GM19239 (cell line): ENCODE measurements around the gene APAF1.

ENCODE experiments used
- DNase-seq: peaks from one replicate; pipeline ENCODE4 v3.0.0; 2011; ENCODE audit warnings: low spot score; ENCODE audit not compliant: insufficient read length
- FAIRE-seq: peaks from 2 replicates; lab custom pipeline; 2011; peaks lifted over from hg19 to GRCh38; lab: Jason Lieb, UNC

Gene APAF1

DNA sequence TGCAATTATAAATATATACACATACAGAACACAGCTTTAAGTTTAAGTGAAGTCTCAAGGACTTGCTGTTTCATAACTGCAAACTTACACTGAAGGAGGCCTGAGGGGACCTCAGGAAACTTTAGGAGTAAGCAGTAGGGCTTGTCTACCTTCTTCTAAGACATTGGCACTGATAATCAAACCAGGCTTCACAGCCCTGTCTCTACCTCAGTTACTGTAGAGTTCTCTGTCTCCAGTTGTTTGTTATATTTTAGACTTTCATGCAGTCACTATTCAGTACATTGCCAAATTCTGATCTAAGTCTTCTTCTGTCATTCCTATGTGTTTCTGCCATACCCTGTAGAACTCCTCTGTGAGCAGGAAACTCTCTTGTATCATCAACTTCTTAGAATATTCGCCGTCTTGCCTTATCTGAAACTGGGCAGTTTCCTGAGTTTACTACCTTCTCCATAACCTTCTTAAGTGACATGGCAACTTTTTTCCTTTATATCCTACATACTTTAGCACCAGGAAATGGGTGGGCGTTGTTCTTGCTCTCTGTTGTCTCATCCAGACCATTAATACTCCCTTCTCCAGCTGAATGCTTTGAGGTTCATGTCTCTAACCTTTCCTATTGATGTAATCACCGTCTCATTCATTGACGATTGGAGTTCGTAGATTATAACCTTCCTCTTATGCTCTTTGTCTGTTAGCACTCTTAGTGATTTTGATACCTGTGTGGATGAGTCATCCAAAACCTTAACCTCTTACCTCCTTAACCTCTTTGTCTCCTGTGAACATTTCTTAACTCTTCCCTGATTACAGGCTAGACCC, 11.4 kb downstream of the APAF1 start:
- FAIRE-seq: no peak
- DNase-seq: no peak

- DNase-seq (no peak), FAIRE-seq (no peak)
Observed at GRCh38 chr12:98660521-98660920, 15.4 kb downstream of the APAF1 start.

GRCh38 chr12:98669751-98670150, 24.7 kb downstream of the APAF1 start:
- FAIRE-seq (no peak), DNase-seq (no peak)

DNA sequence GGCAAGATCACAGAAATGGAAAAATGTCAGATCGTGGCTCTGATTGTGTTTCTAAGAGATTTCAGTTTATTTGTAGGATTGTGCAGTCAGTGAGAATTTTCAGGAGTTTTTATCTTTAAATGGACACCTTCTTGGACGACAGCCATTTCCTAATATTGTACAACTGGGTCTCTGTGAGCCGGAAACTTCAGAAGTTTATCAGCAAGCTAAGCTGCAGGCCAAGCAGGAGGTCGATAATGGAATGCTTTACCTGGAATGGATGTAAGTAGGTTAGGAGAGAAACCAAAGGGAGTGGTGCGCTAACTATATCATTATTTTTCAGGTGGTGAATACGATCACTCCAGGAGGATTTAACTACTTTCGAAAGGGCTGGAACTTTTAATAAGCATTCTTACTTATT, 26.4 kb downstream of the APAF1 start:
- DNase-seq (no peak), FAIRE-seq (no peak)

GRCh38 chr12:98674841-98675240, 29.8 kb downstream of the APAF1 start:
- DNase-seq (no peak), FAIRE-seq (no peak)

DNA sequence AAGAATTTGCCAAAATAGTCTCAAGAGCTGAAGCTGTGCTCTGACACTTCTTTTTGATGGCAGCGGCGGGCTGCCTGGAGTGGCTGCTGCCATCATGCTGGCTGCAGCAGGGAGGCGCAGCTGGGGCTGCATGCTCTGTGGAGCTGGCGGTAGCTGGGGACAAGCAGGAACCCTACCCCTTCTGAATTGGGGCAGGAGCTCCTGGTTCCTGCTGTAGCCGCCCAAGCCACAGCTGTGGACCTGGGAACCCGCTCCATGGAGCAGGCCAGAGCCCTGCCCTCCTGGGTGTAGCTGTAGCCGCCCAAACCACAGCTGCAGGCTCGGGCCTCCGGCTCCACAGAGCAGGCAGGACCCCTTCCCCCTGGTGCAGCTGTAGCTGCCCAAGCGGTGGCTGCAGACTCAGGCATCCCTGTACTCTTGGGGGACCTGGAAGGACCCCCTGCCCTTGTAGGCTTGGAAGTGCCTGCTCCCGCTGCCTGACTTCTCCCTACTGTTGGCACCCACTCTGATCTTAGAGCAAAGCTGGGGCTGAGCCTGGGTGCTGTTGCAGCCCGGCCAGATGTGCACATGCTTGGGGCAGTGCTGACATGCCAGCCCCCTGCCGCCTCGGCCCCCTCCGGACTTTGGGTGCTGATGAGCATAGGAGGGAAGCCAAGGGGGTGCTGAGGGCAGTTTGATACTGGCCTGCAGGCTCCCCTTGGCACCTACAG, 33.3 kb downstream of the APAF1 start:
- FAIRE-seq (no peak), DNase-seq (no peak)

GRCh38 chr12:98678946-98679610, 34.0 kb downstream of the APAF1 start:
- no peak for FAIRE-seq

GRCh38 chr12:98679611-98680005, 34.5 kb downstream of the APAF1 start:
- FAIRE-seq (no peak), DNase-seq (no peak)

More at GRCh38 chr12:98678946-98679610, 34.0 kb downstream of the APAF1 start:
- DNase-seq: no peak

DNA sequence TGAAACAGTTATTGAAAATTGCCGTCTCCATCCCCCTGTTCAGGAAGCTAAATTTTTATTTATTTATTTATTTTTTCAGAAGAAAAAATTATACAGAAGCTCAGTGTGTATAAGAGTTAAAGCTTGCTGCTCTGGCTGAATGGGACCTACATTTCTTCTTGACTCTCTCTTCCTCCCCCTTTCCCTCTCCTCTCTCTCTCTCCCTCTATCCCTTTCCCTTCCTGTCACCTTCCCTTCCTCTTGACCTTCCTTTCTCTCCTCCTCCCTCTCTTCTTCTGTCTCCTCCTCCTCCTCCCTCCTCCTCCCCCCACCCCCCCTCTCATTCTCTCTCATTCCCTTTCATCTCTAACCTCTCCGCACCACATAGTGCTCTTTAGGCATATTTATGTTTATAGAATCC, 39.1 kb downstream of the APAF1 start:
- FAIRE-seq: no peak
- no peak for DNase-seq

DNA sequence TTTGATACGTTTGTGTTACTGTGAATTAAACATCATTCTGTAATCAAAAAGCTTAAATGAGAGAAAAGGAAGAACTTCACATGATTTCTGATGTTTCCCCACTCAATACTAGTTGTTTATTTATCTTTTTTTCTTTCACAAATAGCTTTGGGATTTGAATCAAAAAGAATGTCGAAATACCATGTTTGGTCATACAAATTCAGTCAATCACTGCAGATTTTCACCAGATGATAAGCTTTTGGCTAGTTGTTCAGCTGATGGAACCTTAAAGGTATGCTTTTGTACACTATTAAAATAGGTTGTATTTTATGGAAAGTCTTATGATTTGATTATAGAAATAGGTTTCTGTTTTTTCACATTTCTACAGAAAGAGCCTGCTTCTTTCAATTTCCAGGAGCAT, 41.5 kb downstream of the APAF1 start:
- DNase-seq (no peak), FAIRE-seq (no peak)

DNA sequence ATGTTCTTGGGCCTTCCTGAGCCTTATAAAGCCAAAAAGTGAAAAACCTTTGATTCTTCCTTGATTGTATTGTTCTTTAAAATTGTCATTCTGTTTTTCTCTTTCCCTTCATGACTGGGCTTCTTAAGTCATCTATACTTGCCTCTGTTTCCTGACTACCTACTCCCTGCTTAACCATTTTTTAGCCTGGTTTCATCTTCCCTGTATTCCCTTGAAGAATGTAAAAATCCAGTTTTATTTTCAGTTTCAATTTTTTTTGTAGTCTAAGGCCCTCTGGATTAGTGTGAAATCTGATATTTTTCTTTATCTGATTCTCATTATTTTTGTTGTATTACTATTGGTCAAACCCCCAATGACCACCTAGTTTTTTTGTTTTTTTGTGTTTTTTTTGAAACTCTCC, 46.3 kb downstream of the APAF1 start:
- no peak for DNase-seq
- no peak for FAIRE-seq

GRCh38 chr12:98696036-98696646, 51.1 kb downstream of the APAF1 start:
- FAIRE-seq (no peak), DNase-seq (no peak)

DNA sequence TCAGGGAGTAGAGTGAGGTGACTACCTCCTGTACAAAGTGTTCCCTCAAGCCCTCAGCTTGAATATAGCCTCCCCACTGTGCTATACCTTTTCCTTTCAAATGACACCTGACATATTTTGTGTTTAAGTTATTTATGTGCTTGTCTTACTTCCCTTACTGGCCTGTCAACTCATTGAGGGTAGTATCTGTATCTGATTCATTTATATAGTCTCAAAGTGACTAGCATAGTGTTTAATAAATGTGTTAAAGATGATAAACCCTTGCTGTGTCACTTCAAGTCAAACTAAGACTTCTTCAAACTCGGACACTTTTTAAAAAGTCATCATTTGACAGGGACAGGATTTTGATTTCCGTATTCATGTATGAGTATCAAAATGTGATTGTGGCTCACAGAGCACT, 52.1 kb downstream of the APAF1 start:
- DNase-seq: no peak
- no peak for FAIRE-seq

- DNase-seq (peak; percentile 25), FAIRE-seq (peak; percentile 88)
Observed at GRCh38 chr12:98698603-98699463, 53.7 kb downstream of the APAF1 start.

DNA sequence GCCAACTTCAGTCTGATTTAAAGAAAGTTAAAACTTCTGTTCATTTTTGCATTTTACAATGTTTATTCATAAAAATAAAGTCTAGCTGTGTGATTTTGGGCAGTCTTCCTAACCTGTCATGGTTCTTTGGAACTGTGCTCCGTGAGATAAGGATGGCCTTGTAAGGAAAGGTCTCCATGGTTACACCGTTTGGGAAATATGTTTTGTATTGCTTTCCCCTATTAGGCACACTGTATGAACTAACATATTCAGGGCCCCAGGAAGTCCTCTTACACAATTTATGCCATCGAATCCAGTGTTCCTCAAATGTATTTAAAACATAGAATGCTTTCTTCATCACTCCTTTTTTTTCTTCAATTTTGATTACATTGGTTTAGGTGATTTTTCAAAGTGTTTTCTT, 54.5 kb downstream of the APAF1 start:
- no peak for FAIRE-seq
- no peak for DNase-seq

DNA sequence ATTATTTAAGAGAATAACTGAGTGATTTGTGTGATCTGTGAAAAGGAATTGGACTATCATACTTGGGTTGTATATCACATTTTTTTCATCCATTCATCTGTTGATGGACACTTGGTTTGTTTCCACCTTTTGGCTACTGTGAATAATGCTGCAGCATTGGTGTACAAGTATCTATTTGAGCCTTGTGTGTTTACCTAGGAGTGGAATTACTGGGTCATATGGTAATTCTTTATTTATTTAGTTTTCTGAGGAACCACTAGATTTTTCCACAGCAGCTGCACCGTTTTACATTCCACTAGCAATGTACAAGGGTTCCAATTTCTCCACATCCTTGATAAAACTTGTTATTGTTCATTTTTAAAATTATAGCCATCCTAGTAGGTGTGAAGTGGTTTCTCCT, 56.1 kb downstream of the APAF1 start:
- DNase-seq: no peak

DNA sequence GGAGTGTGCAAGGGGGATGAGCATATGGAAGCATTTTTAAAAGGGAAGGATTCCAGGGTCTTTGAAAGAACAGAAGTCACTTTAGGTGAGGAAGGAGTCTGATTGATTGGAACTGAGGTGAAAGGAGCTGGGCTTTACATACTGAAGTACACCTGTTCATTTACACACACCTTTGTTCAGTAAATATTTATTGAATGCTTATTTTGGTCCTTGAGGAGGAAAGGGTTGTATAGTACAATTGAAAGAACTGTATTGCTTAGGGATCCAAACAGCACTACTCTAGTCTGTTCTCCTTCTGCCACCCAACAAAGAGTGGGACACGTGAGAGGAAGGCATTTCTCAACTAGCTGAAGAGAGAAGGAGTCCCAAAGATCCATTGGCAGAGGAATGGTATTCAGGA, 63.9 kb downstream of the APAF1 start:
- FAIRE-seq: no peak
- no peak for DNase-seq

More for the DNA sequence above, 56.1 kb downstream of the APAF1 start:
- no peak for FAIRE-seq

DNA sequence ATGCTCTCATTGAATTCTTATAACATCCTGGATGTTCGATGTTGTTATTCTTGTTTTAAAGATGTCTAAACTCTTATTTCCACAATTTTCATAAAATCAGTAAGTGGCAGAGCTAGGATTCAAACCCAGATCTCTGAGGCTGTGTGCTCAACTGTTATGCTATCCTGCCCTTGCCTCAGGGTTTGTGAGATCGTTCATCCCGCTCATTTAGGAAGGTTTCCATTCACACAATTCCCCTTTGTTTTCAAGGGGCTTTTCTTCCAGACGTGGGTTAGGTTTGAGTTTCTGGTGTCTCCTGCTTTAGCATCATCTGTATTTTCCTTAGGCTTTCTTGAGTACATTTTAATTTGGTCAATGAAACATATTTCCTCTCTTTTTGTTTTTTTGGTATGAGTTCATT, 69.3 kb downstream of the APAF1 start:
- DNase-seq: no peak
- no peak for FAIRE-seq

- DNase-seq (no peak), FAIRE-seq (peak; percentile 73)
Observed at GRCh38 chr12:98719515-98720504, 74.7 kb downstream of the APAF1 start.
